Right cardiac atrium (tissue), 5 donors: Measurements from ENCODE around the gene RHBDD2. TPM values are rescaled to one million over a fixed set of nuclear protein-coding genes. Genes with fewer than 3 reads are reported as not detected.
"Not testable (repeated sequence)": the region's sequence is repeated elsewhere in the genome, so short reads cannot be mapped to it uniquely, and the experiment has no call there.

Experiments used
- ATAC-seq, 2 donors: fragments of 200-7000 bp; cut with Tn5 transposase; one replicate each; pipeline versions ENCODE4 v1.8.0 to v1.9.1; 2020; ENCODE audit warnings: moderate library complexity in 2 of 2, mild to moderate bottlenecking in 1 of 2
- DNase-seq, 3 donors: peaks; one replicate each; pipeline ENCODE4 v3.0.0-alpha.2; 2020
- H3K27ac ChIP-seq: one replicate; pipeline ENCODE4 v1.5.1; 2013; ENCODE audit warnings: mild to moderate bottlenecking, low read length, control low read depth, moderate library complexity
- H3K27me3 ChIP-seq: one replicate; pipeline ENCODE4 v1.6.1; 2013; ENCODE audit not compliant: control insufficient read depth, insufficient read depth
- H3K4me1 ChIP-seq: one replicate; pipeline ENCODE4 v1.6.1; 2013; ENCODE audit warnings: low read length; ENCODE audit not compliant: control insufficient read depth, insufficient read depth
- H3K4me3 ChIP-seq: one replicate; pipeline ENCODE4 v1.5.1; 2013; ENCODE audit warnings: low read length, control low read depth
- H3K9me3 ChIP-seq: one replicate; pipeline ENCODE4 v1.6.1; 2013; ENCODE audit warnings: low read length; ENCODE audit not compliant: control insufficient read depth
- WGBS: extraction: QIAGEN DNeasy Blood & Tissue Kit; methylation state at CpG from one replicate; pipeline ENCODE4 v1.1.7; 2013; 5-methylcytosine and 5-hydroxymethylcytosine counted together
- intact Hi-C, 4 donors: fragments of 100-400 bp; cut with DNase I; formaldehyde crosslinking; loops; one replicate each; pipeline versions ENCODE4 v1.11.0 to v1.14.0; 2022 to 2023
- long read RNA-seq, 4 donors: library from polyadenylated mRNA; unstranded; transcript quantifications; one replicate each; pipeline ENCODE4 v2.0.0, GENCODE V29; 2020 to 2021
- polyA plus RNA-seq: library from polyadenylated mRNA; stranded (reverse); fragments of 200-250 nt; gene quantifications from one replicate; pipeline ENCODE4 v1.2.3, GENCODE V29; 2013
- total RNA-seq, 4 donors: library from RNA; stranded (reverse); fragmentation: NEBNext Ultra II Directional; extraction: Animal tissue kit (Norgen Biotek cat#: 25700); gene quantifications; one replicate each; pipeline ENCODE4 v1.2.1, GENCODE V29; 2021
- donor health status: healthy with polysubstance abuse.
- donor health status: DM: no; HTN: yes; CAD: no.
- donor health status: DM: no; HTN: no; CAD: no.
- donor health status: DM: no; HTN: yes; CAD: no; lungs with severe emphysema.
- donor health status: DM: yes; HTN: yes; CAD: no.

RHBDD2 gene
- total RNA-seq: 10 to 100 TPM; 31.8 to 42.4 (median 35.9) TPM
- 36.2 TPM for polyA plus RNA-seq
- long read RNA-seq, donor 1, transcript RHBDD2-202 (5 exons, 1,878 nt): minor isoform, 6 of 93 reads
- long read RNA-seq, donor 1, transcript RHBDD2-201 (4 exons, 1,802 nt): major isoform, 72 of 93 reads
- long read RNA-seq, donor 1, partial matches to known transcripts: 2 of 93 reads
- long read RNA-seq, donor 1, other reads (novel, unspliced or antisense): 8 of 93 reads
- long read RNA-seq, donor 2, transcript RHBDD2-201 (4 exons, 1,802 nt): major isoform, 33 of 42 reads
- long read RNA-seq, donor 2, transcript RHBDD2-202 (5 exons, 1,878 nt): minor isoform, 8 of 42 reads
- long read RNA-seq, donor 2, partial matches to known transcripts: 0 of 42 reads
- long read RNA-seq, donor 2, other reads (novel, unspliced or antisense): 1 of 42 reads
- long read RNA-seq, donor 3, transcript RHBDD2-201 (4 exons, 1,802 nt): major isoform, 86 of 110 reads
- long read RNA-seq, donor 3, transcript RHBDD2-202 (5 exons, 1,878 nt): minor isoform, 9 of 110 reads
- long read RNA-seq, donor 3, transcript RHBDD2-203 (3 exons, 1,274 nt): minor isoform, 8 of 110 reads
- long read RNA-seq, donor 3, partial matches to known transcripts: 4 of 110 reads
- long read RNA-seq, donor 3, other reads (novel, unspliced or antisense): 3 of 110 reads
- long read RNA-seq, donor 4, transcript RHBDD2-202 (5 exons, 1,878 nt): minor isoform, 5 of 61 reads
- long read RNA-seq, donor 4, transcript RHBDD2-201 (4 exons, 1,802 nt): major isoform, 52 of 61 reads
- long read RNA-seq, donor 4, partial matches to known transcripts: 0 of 61 reads
- long read RNA-seq, donor 4, other reads (novel, unspliced or antisense): 3 of 61 reads

- ATAC-seq: peak; percentile 98
Measured at GRCh38 chr7:75878769-75879611, at the start of gene RHBDD2. TSS of gene RHBDD2 (plus strand) at chr7:75879034. CDS start at chr7:75879083, 49 bp downstream.

GRCh38 chr7:75829656-75830055 is 49.2 kb upstream of the RHBDD2 start:
- WGBS: 68% methylated on average over 6 of the region's 6 CpGs
- intact Hi-C loops, H3K4me1 ChIP-seq, DNase-seq, H3K9me3 ChIP-seq, H3K4me3 ChIP-seq, H3K27me3 ChIP-seq, H3K27ac ChIP-seq, ATAC-seq: not testable (repeated sequence)

More at GRCh38 chr7:75878769-75879611, at the start of gene RHBDD2:
- WGBS: 1% methylated on average over 65 of the region's 65 CpGs
- Histone ChIP-seq H3K4me3 (peak within 1 kb of the TSS; percentile 73), H3K9me3 (no peaks in the 10 kb centered on the region), H3K27me3 (no peaks in the 10 kb centered on the region), H3K4me1 (peaks cover 2% of the 10 kb centered on the region), H3K27ac (peak within 1 kb of the TSS; percentile 85)
- DNase-seq: peak; percentile 97 to 99 (median 98)
- intact Hi-C loops: no loop called here

GRCh38 chr7:75830978-75831377 is 47.9 kb upstream of the RHBDD2 start:
- intact Hi-C loops: no loop called here
- H3K9me3 ChIP-seq: no peaks in the 10 kb centered on the region
- H3K4me3 ChIP-seq: no peak overlapping the region
- 95% methylated on average over 6 of the region's 6 CpGs for WGBS
- no peaks in the 10 kb centered on the region for H3K4me1 ChIP-seq
- H3K27me3 ChIP-seq: no peaks in the 10 kb centered on the region
- no peak for ATAC-seq
- DNase-seq: no peak
- H3K27ac ChIP-seq: no peak overlapping the region

DNA sequence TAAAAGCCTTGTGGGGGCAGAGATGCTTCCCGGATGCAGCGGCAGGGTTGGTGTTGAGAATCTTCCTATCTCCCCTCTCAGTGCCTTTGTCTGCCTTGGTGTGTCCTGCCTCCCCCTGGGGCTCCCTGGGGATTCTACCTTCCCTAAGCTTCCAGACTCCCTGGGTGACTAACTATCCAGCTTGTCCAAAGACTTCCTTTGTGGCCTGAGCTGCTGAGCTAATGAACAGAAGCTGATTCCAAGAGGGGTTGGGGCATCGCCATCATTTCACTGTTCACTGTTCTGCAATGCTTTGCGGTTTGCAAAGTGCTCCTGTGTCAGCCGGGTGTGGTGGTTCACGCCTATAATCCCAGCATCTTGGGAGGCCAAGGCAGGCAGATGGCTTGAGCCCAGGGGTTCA is 45.2 kb upstream of the RHBDD2 start:
- H3K4me1 ChIP-seq, H3K4me3 ChIP-seq, ATAC-seq, H3K27me3 ChIP-seq, DNase-seq, H3K27ac ChIP-seq, H3K9me3 ChIP-seq, intact Hi-C loops: not testable (repeated sequence)
- 83% methylated on average over 6 of the region's 6 CpGs for WGBS

DNA sequence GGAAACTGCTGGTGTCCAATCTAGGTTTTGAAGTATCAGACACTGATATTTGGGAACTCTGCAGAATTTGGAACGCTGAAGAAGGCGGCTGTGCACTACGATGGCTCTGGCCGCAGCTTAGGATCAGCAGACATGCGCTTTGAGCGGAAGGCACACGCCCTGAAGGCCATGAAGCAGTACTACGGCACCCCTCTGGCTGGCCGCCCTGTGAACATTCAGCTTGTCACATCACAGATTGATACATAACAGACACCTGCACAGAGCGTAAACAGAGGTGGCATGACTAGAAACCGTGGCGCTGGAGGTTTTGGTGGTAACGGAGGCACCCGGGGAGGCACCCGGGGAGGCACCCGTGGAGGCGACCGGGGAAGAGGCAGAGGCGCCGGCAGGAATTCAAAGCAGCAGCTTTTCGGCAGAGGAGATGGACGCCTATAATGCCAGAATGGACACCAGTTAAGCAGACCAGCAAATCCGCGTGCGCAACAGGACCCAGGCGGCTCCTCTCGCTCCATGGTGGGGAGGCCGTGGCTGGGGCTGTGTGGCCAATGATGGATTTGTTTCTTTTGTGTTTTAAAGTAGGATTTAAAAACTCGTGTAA is 43.0 kb upstream of the RHBDD2 start:
- intact Hi-C loops: no loop called here
- Histone ChIP-seq H3K27me3 (no peaks in the 10 kb centered on the region), H3K27ac (no peak overlapping the region), H3K9me3 (no peaks in the 10 kb centered on the region), H3K4me1 (no peaks in the 10 kb centered on the region), H3K4me3 (no peak overlapping the region)
- DNase-seq (no peak), ATAC-seq (no peak)
- 88% methylated on average over 29 of the region's 29 CpGs for WGBS

GRCh38 chr7:75836798-75837197 is 42.0 kb upstream of the RHBDD2 start:
- 96% methylated on average over 7 of the region's 7 CpGs for WGBS

DNA sequence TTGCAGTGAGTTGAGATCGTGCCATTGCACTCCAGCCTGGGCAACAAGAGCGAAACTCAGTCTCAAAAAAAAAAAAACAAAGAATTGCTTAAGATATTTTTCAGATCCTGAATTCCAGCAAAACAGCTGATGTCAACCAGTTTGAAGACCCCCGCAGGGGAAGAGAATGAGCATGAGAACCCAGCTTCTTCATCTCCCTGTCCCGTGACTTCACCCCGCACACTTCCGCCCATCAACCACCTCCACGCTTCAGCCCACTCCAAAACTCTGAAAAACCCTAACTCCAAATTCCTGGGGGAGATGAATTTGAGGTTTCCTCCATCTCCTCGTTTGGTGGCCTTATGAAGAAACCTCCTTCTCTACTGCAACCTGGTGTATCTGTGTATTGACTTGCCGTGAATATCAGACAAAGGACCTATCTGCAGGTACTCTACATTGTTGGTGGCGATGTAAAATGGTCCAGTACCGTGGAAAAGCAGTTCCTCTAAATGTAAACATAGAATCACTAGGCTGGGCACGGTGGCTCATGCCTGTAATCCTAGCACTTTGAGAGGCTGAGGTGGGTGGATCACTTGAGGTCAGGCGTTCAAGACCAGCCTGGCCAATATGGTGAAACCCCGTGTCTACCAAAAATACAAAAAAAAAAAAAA is 40.4 kb upstream of the RHBDD2 start:
- ATAC-seq, intact Hi-C loops, H3K9me3 ChIP-seq, H3K4me1 ChIP-seq, H3K4me3 ChIP-seq, H3K27ac ChIP-seq, H3K27me3 ChIP-seq, DNase-seq: not testable (repeated sequence)
- WGBS: 87% methylated on average over 14 of the region's 14 CpGs

More at GRCh38 chr7:75836798-75837197, 42.0 kb upstream of the RHBDD2 start:
- intact Hi-C loops: no loop called here
- Histone ChIP-seq H3K9me3 (no peaks in the 10 kb centered on the region), H3K27me3 (no peaks in the 10 kb centered on the region), H3K4me1 (no peaks in the 10 kb centered on the region), H3K27ac (no peak overlapping the region), H3K4me3 (no peak overlapping the region)
- no peak for ATAC-seq
- DNase-seq: no peak

- WGBS: 98% methylated on average over 3 of the region's 3 CpGs
- Histone ChIP-seq H3K9me3 (no peaks in the 10 kb centered on the region), H3K27ac (no peak overlapping the region)
Measured at GRCh38 chr7:75840029-75840428, 38.8 kb upstream of the RHBDD2 start.

GRCh38 chr7:75842836-75843446 is 35.9 kb upstream of the RHBDD2 start:
- peak; percentile 70 to 78 for ATAC-seq
- H3K27me3 ChIP-seq: no peaks in the 10 kb centered on the region
- H3K27ac ChIP-seq: peak overlapping the region; percentile 86
- 39% methylated on average over 8 of the region's 8 CpGs for WGBS
- no peak overlapping the region for H3K4me3 ChIP-seq
- intact Hi-C loops: no loop called here
- H3K9me3 ChIP-seq: no peaks in the 10 kb centered on the region
- H3K4me1 ChIP-seq: peaks cover 5% of the 10 kb centered on the region
- DNase-seq: no peak

More at GRCh38 chr7:75840029-75840428, 38.8 kb upstream of the RHBDD2 start:
- intact Hi-C loops: no loop called here
- Histone ChIP-seq H3K4me3 (no peak overlapping the region), H3K27me3 (no peaks in the 10 kb centered on the region), H3K4me1 (peaks cover 5% of the 10 kb centered on the region)
- DNase-seq (no peak), ATAC-seq (no peak)
